H9 (cell line): Measurements from ENCODE around the gene ATXN10. TPM values are rescaled to one million over a fixed set of nuclear protein-coding genes. Genes with fewer than 3 reads are reported as not detected.
A peak's percentile ranks its signal among the peaks of the same experiment; 100 is the strongest.

Experiments used
- DNase-seq: peaks from one replicate; pipeline ENCODE4 v3.0.0-alpha.2; 2017
- H2AFZ ChIP-seq: one replicate; pipeline ENCODE4 v1.6.1; 2013; ENCODE audit warnings: mild to moderate bottlenecking, low read length, control low read depth, moderate library complexity
- H2AK5ac ChIP-seq: 2 replicates; pipeline ENCODE4 v1.6.1; 2013; ENCODE audit warnings: low read length, control low read depth, mixed read lengths; ENCODE audit not compliant: insufficient read length
- H2BK120ac ChIP-seq: one replicate; pipeline ENCODE4 v1.6.1; 2013; ENCODE audit warnings: low read depth, mild to moderate bottlenecking, low read length, control low read depth, inconsistent platforms; ENCODE audit not compliant: poor library complexity, severe bottlenecking
- H2BK12ac ChIP-seq: 2 replicates; pipeline ENCODE4 v1.6.1; 2013; ENCODE audit warnings: low read length, control low read depth, mixed read lengths, low read depth; ENCODE audit not compliant: insufficient read length
- H2BK15ac ChIP-seq: 2 replicates; pipeline ENCODE4 v1.6.1; 2013; ENCODE audit warnings: low read depth, low read length, control low read depth
- H2BK20ac ChIP-seq: one replicate; pipeline ENCODE4 v1.6.1; 2013; ENCODE audit warnings: low read depth, mild to moderate bottlenecking, low read length, control low read depth, inconsistent platforms; ENCODE audit not compliant: poor library complexity, severe bottlenecking
- H2BK5ac ChIP-seq: 2 replicates; pipeline ENCODE4 v1.6.1; 2013; ENCODE audit warnings: low read length, control low read depth, mixed read lengths; ENCODE audit not compliant: insufficient read length
- H3K14ac ChIP-seq: 2 replicates; pipeline ENCODE4 v1.6.1; 2013; ENCODE audit warnings: low read length, control low read depth; ENCODE audit not compliant: insufficient read depth
- H3K18ac ChIP-seq: 2 replicates; pipeline ENCODE4 v1.6.1; 2013; ENCODE audit warnings: low read depth, mild to moderate bottlenecking, mixed read lengths, low read length, control low read depth; ENCODE audit not compliant: insufficient read length
- H3K23ac ChIP-seq: 2 replicates; pipeline ENCODE4 v1.6.1; 2013; ENCODE audit warnings: low read length, control low read depth, mixed read lengths, low read depth; ENCODE audit not compliant: insufficient read length
- H3K23me2 ChIP-seq: 2 replicates; pipeline ENCODE4 v1.6.1; 2013; ENCODE audit warnings: low read depth, mild to moderate bottlenecking, mixed read lengths, low read length, control low read depth; ENCODE audit not compliant: insufficient read length, poor library complexity, severe bottlenecking
- H3K27ac ChIP-seq: 2 replicates; pipeline ENCODE4 v1.5.1; 2013; ENCODE audit warnings: low read length, control low read depth, mixed read lengths, low read depth; ENCODE audit not compliant: insufficient read length
- H3K27me3 ChIP-seq: 2 replicates; pipeline ENCODE4 v1.6.1; 2013; ENCODE audit warnings: low read length, control low read depth, inconsistent platforms; ENCODE audit not compliant: insufficient read depth
- H3K4ac ChIP-seq: 2 replicates; pipeline ENCODE4 v1.6.1; 2013; ENCODE audit warnings: low read depth, mild to moderate bottlenecking, control low read depth, inconsistent platforms, low read length, moderate library complexity
- H3K4me1 ChIP-seq: 2 replicates; pipeline ENCODE4 v1.6.1; 2013; ENCODE audit warnings: low read length, control low read depth, inconsistent platforms; ENCODE audit not compliant: insufficient read depth
- H3K4me2 ChIP-seq: 2 replicates; pipeline ENCODE4 v1.6.1; 2013; ENCODE audit warnings: low read length, control low read depth, mixed read lengths; ENCODE audit not compliant: insufficient read length, insufficient read depth
- H3K56ac ChIP-seq: 2 replicates; pipeline ENCODE4 v1.6.1; 2013; ENCODE audit warnings: low read depth, mild to moderate bottlenecking, mixed read lengths, low read length, control low read depth; ENCODE audit not compliant: insufficient read length
- H3K79me1 ChIP-seq: 2 replicates; pipeline ENCODE4 v1.6.1; 2013; ENCODE audit warnings: low read depth, mild to moderate bottlenecking, moderate library complexity, low read length, control low read depth, inconsistent platforms; ENCODE audit not compliant: insufficient read depth, poor library complexity, severe bottlenecking
- H3K79me2 ChIP-seq: 2 replicates; pipeline ENCODE4 v1.6.1; 2013; ENCODE audit warnings: low read length, control low read depth, inconsistent platforms; ENCODE audit not compliant: insufficient read depth
- H3K9ac ChIP-seq: 2 replicates; pipeline ENCODE4 v1.6.1; 2013; ENCODE audit warnings: low read length, control low read depth, mixed read lengths; ENCODE audit not compliant: insufficient read length; ENCODE audit errors: extremely low read depth
- H3K9me3 ChIP-seq: one replicate; pipeline ENCODE4 v1.6.1; 2013; ENCODE audit warnings: low read depth, low read length, inconsistent platforms; ENCODE audit not compliant: control insufficient read depth
- H3T11ph ChIP-seq: one replicate; pipeline ENCODE4 v1.6.1; 2013; ENCODE audit warnings: mild to moderate bottlenecking, low read length, control low read depth, inconsistent platforms
- H4K20me1 ChIP-seq: one replicate; pipeline ENCODE4 v1.6.1; 2013; ENCODE audit not compliant: control insufficient read depth, insufficient read length, insufficient read depth
- H4K5ac ChIP-seq: 2 replicates; pipeline ENCODE4 v1.6.1; 2013; ENCODE audit warnings: low read depth, mild to moderate bottlenecking, mixed read lengths, low read length, control low read depth; ENCODE audit not compliant: insufficient read length
- H4K8ac ChIP-seq: replicated peaks from 2 replicates; pipeline ENCODE4 v1.6.1; 2013; ENCODE audit warnings: low read length, control low read depth, mixed read lengths, low read depth; ENCODE audit not compliant: insufficient read length
- H4K91ac ChIP-seq: 2 replicates; pipeline ENCODE4 v1.6.1; 2013; ENCODE audit warnings: low read depth, mild to moderate bottlenecking, moderate library complexity, mixed read lengths, low read length, control low read depth; ENCODE audit not compliant: insufficient read length
- H3K27ac Mint-ChIP-seq, 3 experiments: 2 replicates in 2 of 3; 3 replicates in 1 of 3; pipeline ENCODE4 v1.8.0; 2020 to 2021; ENCODE audit warnings: mixed read lengths in 3 of 3, mild to moderate bottlenecking in 1 of 3, moderate library complexity in 1 of 3
- H3K27me3 Mint-ChIP-seq: 2 replicates; pipeline ENCODE4 v1.8.0; 2021; ENCODE audit warnings: low read depth, mild to moderate bottlenecking, moderate library complexity, mixed read lengths
- H3K36me3 Mint-ChIP-seq, 3 experiments: 2 replicates in 2 of 3; 3 replicates in 1 of 3; pipeline ENCODE4 v1.8.0; 2020 to 2021; ENCODE audit warnings: low read depth in 3 of 3, mixed read lengths in 3 of 3; ENCODE audit not compliant: insufficient read depth in 1 of 3
- H3K4me1 Mint-ChIP-seq, 2 experiments: 2 replicates each; pipeline ENCODE4 v1.8.0; 2020; ENCODE audit warnings: mixed read lengths in 2 of 2
- H3K4me3 Mint-ChIP-seq, 2 experiments: 2 replicates in 1 of 2; 3 replicates in 1 of 2; pipeline ENCODE4 v1.8.0; 2020 to 2021; ENCODE audit warnings: mild to moderate bottlenecking in 2 of 2, mixed read lengths in 2 of 2, moderate library complexity in 1 of 2
- H3K9me3 Mint-ChIP-seq, 2 experiments: 2 replicates in 1 of 2; 3 replicates in 1 of 2; pipeline ENCODE4 v1.8.0; 2020; ENCODE audit warnings: mild to moderate bottlenecking in 2 of 2, mixed read lengths in 2 of 2, moderate library complexity in 1 of 2
- CTCF ChIP-seq: fragments of 200-600 bp; sonication (generic); conservative IDR thresholded peaks from 3 replicates; pipeline ENCODE4 v1.8.0; 2021; ENCODE audit warnings: antibody characterized with exemption, mild to moderate bottlenecking
- WGBS: extraction: QIAGEN DNeasy Blood & Tissue Kit; methylation state at CpG from one replicate; pipeline ENCODE4 v1.1.7; 2013; ENCODE audit warnings: missing lambda C conversion rate, low lambda C conversion rate, mixed read lengths; ENCODE audit not compliant: insufficient read length; ENCODE audit errors: extremely low coverage; 5-methylcytosine and 5-hydroxymethylcytosine counted together
- total RNA-seq: library from RNA; stranded (reverse); gene quantifications from 2 replicates; pipeline ENCODE4 v1.2.1, GENCODE V29; 2021

Gene ATXN10
- total RNA-seq, 1 experiment from 2014 or later: 210 TPM

- Histone ChIP-seq H3K79me2 (peaks cover 3% of the 10 kb centered on the region; the same call in 1 of the 2 replicates), H2BK12ac (no peak overlapping the region), H3T11ph (no peak overlapping the region), H2AFZ (no peak overlapping the region), H3K4ac (no peak overlapping the region), H3K23ac (no peak overlapping the region), H4K20me1 (peaks cover 3% of the 10 kb centered on the region), H3K4me1 (no peaks in the 10 kb centered on the region), H4K91ac (no peak overlapping the region), H2BK20ac (no peak overlapping the region), H4K8ac (no peak overlapping the region), H2BK120ac (no peak overlapping the region), H2BK5ac (no peak overlapping the region), H4K5ac (no peak overlapping the region), H3K27ac (no peak overlapping the region), H3K23me2 (no peaks in the 10 kb centered on the region), H3K9me3 (no peaks in the 10 kb centered on the region), H2AK5ac (no peak overlapping the region), H3K79me1 (no peaks in the 10 kb centered on the region), H3K18ac (no peak overlapping the region), H3K56ac (no peak overlapping the region), H3K14ac (no peak overlapping the region), H3K9ac (no peak overlapping the region), H3K27me3 (no peaks in the 10 kb centered on the region), H3K4me2 (no peak overlapping the region), H2BK15ac (no peak overlapping the region)
- Mint-ChIP-seq H3K36me3 (peaks cover 10 to 22% (median 12%) of the 10 kb centered on the region in 3 experiments), H3K9me3 (peaks cover 0 to 3% of the 10 kb centered on the region in 2 experiments; a peak in 1 of 5 replicates), H3K27me3 (no peaks in the 10 kb centered on the region), H3K4me1 (peaks cover 37 to 38% of the 10 kb centered on the region in 2 experiments), H3K4me3 (no peak overlapping the region), H3K27ac (peak overlapping the region in 1 of 3 experiments; percentile 76; a peak in 3 of 7 replicates)
- WGBS: no CpG with 5 or more reads among the region's 1 CpG
- DNase-seq: no peak
- TF ChIP-seq CTCF: no peak
These were observed 103.4 kb downstream of the ATXN10 start for GRCh38 chr22:45775062-45775461.
